ENCODE data around the gene CDKAL1.

GRCh38 chr6:20717743-20718142 is 183.5 kb downstream of the CDKAL1 start:
- TF ChIP-seq PPARA (CRISPR knock-in tag; IDR thresholded peaks at IDR 0.05; ENCODE audit: borderline replicate concordance) (no peak), RARB (CRISPR knock-in tag; IDR thresholded peaks at IDR 0.05) (no peak), BACH2 (CRISPR knock-in tag; IDR thresholded peaks at IDR 0.05; ENCODE audit: borderline replicate concordance) (no peak)
- TF ChIP-seq, protein P1, sequence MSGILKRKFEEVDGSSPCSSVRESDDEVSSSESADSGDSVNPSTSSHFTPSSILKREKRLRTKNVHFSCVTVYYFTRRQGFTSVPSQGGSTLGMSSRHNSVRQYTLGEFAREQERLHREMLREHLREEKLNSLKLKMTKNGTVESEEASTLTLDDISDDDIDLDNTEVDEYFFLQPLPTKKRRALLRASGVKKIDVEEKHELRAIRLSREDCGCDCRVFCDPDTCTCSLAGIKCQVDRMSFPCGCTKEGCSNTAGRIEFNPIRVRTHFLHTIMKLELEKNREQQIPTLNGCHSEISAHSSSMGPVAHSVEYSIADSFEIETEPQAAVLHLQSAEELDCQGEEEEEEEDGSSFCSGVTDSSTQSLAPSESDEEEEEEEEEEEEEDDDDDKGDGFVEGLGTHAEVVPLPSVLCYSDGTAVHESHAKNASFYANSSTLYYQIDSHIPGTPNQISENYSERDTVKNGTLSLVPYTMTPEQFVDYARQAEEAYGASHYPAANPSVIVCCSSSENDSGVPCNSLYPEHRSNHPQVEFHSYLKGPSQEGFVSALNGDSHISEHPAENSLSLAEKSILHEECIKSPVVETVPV (CRISPR knock-in tag; IDR thresholded peaks at IDR 0.05), result no peak
- TF ChIP-seq, protein P2, sequence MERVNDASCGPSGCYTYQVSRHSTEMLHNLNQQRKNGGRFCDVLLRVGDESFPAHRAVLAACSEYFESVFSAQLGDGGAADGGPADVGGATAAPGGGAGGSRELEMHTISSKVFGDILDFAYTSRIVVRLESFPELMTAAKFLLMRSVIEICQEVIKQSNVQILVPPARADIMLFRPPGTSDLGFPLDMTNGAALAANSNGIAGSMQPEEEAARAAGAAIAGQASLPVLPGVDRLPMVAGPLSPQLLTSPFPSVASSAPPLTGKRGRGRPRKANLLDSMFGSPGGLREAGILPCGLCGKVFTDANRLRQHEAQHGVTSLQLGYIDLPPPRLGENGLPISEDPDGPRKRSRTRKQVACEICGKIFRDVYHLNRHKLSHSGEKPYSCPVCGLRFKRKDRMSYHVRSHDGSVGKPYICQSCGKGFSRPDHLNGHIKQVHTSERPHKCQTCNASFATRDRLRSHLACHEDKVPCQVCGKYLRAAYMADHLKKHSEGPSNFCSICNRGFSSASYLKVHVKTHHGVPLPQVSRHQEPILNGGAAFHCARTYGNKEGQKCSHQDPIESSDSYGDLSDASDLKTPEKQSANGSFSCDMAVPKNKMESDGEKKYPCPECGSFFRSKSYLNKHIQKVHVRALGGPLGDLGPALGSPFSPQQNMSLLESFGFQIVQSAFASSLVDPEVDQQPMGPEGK (CRISPR knock-in tag; IDR thresholded peaks at IDR 0.05; ENCODE audit: borderline replicate concordance), result no peak

All from SK-N-SH treated with all-trans-retinoic acid at 6 μM for 48 hours (cell line).